NT2/D1 (cell line): ENCODE data around the gene CDKN2B-AS1.

Experiments used
- SUZ12 ChIP-seq: IDR thresholded peaks from 2 replicates; pipeline ENCODE4 v1.6.1; 2011; ENCODE audit not compliant: insufficient read length, insufficient read depth; ENCODE audit errors: extremely low read depth
- YY1 ChIP-seq: IDR thresholded peaks from 2 replicates; pipeline ENCODE4 v1.6.1; 2011; ENCODE audit not compliant: insufficient read length, insufficient read depth
- ZNF274 ChIP-seq: IDR thresholded peaks from 2 replicates; pipeline ENCODE4 v1.6.1; 2011; ENCODE audit warnings: mild to moderate bottlenecking, low read depth, low read length

GRCh38 chr9:21969011-21969940 is 25.3 kb upstream of the CDKN2B-AS1 start:
- TF ChIP-seq ZNF274 (no peak), YY1 (no peak), SUZ12 (no peak)
